HG03060 (cell line): ENCODE measurements around the gene PPP6R1.
"Not testable (repeated sequence)": the region's sequence is repeated elsewhere in the genome, so short reads cannot be mapped to it uniquely, and the experiment has no call there.

Experiments used
- ATAC-seq: cut with Tn5 transposase; IDR thresholded peaks from one replicate; pipeline ENCODE4 v1.9.1; 2021; ENCODE audit warnings: low read depth, moderate number of reproducible peaks; ENCODE audit not compliant: unreplicated experiment

Gene PPP6R1

DNA sequence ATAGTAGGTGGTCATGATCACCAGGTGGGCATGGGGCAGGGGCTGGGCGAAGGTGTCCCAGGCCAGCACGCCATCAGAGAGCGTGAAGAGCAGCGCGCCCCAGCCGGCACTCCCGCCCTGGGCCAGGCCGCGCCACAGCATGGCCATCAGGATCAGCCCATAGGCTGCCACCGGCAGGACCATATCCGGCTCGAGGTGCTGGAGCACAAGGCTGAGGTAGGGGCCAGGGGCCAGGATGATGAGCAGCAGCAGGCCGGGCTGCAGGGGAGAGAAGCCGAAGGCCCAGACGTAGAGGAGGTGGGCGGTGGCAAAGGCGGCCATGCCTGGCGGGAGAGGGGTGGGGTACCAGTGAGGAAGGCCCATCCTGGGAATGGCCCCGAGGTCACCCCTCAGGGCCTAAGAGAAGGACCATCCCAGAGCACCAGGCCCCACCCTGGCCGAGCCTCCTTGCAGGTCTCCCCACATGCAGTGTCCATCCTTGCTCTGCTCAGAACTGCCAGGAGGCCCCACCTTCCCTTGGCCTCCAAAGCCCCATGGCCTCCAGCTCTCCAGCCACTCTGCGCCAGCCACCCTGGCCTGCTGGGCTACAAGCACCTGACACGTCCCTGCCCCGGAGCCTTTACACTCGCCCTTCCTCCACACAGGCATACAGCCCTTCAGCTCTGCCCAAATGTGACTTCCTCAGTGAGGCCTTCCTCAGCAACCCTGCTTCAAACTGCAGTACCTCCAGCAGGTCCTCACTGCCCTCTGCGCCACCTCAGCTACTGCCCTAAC is 31.4 kb downstream of the PPP6R1 start:
- no peak for ATAC-seq

DNA sequence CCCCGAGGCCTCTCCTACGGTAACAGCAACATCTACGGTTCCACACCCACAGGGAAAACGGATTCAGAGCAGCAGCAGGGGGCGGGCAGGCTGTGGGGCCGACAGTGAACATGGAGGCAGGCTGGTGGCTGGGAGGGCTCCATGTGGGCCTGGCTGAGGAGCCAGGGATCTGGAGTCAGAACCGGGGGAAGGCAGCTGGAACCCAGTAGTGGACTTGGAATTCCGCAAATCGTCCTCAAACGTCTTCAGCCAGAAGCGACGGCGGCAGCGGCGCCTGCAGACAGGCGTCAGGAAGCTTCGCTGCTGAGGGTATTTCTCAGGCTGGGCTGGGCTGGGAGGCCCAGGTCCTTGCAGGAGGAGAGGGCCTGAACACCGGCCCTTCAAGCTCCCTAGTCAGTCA is 32.0 kb downstream of the PPP6R1 start:
- no peak for ATAC-seq

DNA sequence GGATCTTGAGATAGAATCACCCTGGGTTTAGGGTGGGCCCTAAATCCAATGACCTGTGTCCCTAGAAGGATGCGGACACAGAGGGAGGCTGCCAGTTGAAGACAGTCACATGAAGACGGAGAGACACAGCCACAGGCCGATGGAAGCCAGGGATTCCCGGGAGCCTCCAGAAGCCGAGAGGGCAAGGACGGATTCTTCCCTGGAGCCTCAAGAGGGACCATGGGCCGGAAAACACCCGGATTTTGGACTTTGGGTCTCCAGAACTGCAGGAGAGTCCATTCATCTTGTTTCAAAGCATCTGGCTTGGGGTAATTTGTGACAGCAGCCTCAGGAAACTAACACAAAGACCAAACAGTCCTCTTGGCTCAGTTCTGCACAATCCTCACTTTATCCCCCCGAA is 32.5 kb downstream of the PPP6R1 start:
- ATAC-seq: no peak

DNA sequence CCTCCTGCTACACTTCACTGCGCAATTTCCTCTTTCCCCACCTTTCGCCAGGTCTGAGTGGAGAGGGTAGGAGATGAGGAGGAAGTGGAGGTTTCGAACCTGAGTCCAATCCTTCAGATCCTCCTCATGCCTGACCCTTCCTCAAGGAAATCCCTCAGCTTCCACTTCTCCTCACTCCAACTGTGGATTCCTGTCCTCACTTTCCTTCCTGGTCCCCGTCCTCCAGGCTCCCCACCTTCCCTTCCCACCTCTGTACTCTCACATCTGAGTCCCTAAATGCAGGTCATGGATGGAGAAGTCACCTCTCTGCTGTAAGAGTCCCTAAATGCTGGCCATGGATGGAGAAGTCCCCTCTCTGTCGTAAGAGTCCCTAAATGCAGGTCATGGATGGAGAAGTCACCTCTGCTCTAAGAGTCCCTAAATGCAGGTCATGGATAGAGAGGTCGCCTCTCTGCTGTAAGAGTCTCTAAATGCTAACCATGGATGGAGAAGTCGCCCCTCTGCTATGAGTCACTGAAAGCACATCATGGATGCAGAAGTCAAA is 33.3 kb downstream of the PPP6R1 start:
- no peak for ATAC-seq

DNA sequence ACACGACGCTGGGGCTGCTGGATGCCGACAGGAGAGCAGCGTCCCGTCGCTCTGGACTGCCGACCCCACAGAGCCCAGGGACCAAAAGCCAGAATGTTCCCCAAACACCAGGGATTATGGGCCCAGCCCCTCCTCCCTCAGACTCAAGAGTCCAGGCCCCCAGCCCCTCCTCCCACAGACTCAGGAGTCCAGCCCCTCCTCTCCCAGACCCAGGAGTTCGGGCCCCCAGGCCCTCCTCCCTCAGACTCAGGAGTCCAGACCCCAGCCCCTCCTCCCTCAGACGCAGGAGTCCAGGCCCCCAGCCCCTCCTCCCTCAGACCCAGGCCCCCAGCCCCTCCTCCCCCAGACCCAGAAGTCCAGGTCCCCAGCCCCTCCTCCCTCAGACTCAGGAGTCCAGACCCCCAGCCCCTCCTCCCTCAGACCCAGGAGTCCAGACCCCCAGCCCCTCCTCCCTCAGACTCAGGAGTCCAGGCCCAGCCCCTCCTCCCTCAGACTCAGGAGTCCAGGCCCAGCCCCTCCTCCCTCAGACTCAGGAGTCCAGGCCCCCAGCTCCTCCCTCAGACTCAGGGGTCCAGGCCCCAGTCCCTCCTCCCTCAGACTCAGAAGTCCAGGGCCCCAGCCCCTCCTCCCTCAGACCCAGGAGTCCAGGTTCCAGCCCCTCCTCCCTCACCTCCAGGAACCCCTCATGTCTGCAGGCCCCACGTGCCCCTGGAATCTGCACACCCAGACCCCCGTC is 34.0 kb downstream of the PPP6R1 start:
- not testable (repeated sequence) for ATAC-seq

DNA sequence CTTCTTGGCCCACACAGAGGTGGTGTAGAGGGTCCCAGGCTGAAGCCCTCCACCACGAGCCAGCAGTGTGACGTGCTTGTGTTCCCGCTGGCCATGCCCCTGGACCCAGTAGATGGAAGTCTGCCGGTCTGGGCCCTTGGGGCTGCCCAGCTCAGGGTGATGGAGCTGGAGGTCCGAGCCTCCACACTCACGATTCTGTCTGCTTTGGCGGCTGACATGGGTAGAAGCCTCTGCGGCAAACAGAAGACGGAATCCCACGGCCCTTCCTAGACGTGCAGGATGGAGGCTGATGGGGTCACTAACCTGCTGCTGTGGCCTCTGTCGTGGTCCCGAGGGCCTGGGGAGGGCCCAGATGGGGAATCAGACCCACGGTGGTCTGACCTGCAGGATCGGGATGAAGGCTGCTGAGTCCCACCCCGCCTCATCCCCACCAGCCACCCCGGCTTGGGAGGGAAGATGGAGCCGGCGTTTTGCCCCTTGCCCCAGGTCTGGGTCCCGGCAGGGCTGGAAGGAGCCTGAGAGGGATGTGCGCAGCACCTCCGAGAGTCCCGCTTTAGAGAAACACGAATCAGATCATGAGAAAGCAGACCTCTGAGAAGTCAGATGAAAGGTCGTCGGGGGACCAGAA is 34.7 kb downstream of the PPP6R1 start:
- ATAC-seq: no peak

DNA sequence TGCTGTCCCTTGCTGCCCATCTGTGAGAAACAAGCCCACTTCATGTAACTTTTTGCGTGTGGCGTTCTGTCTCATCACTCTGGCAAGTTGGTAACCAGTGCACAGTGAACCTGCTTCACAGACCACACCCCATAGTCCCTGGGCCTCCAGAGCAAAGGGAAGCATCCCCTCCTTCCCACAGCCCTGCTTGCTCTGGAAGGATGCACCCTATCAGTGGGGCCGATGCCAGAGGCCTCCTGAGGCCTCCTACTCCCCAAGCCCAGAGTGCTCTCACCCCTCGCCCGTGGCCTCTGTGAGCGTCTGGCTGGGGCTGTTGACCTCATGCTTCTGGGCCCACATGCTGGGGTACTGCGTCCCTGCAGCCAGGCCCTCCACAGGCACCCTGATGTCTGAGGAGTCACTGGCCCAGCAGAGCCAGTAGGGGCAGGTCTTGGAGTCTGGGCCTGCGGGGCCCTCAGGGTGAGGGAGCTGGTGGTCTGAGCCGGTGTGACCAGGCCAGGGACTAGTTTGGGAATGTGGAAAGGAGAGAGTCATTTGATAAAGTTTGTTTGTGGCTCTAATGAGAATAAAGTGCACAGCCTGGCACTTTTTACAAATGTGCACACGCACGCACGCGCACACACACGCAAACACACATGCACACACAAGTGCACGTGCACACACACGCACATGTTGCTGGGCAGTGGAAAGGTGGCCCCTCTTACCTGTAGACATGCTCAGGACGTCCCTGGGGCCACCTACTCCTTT is 35.4 kb downstream of the PPP6R1 start:
- ATAC-seq: no peak

DNA sequence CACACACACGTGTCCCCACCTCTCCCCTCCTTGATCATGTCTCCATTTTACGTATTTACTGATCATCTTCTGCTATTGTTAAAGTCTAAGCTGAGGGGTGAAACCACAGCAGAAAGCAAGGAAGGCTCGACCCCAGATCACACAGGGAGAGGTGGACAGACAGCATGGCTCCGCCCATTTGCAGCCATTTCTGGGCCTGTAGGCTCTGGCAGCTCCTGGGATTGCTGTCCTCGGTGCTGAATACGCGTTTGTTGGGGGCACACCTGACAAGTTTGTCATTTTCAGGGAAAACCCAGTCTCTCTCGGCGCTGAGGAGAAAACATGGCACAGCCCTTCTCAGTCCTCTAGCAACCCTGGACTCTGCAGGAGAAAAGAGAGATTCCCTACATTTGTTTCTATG is 38.3 kb downstream of the PPP6R1 start:
- ATAC-seq: no peak

DNA sequence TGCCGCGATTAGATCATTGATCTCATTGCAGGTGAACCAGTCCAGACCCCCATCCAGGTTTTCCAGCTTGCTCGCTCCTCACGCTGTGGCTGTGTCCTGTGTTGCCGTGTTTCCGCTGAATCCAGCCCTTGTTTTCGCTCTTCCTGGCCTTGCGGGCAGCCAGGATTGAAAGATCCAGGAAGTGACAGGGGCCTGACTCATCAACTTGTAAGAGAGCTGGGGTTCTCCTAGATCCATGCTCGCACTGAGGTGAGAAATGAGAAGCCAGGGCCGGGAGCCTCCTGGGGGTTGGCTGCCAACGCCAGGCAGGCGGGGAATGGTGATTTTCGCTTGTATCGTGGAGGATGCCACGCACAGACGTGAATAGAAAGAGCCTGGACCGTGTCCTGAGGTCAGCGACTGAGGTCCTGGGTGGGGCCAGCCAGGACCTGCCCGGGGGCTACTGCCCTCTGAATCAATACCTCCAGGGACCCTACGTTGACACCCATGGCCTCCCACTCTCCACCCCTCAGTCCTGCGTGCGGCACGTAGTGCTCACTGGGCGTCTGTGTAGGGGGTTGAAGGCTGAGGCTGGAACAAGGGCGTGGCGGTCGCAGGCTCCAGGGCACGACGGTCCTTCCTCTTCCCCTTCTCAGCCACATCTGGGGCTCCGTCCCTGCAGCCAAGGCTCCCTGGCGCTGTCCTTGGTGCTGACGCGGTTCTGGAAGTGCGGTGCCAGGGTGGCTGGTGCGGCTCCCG is 42.2 kb downstream of the PPP6R1 start:
- ATAC-seq: no peak

DNA sequence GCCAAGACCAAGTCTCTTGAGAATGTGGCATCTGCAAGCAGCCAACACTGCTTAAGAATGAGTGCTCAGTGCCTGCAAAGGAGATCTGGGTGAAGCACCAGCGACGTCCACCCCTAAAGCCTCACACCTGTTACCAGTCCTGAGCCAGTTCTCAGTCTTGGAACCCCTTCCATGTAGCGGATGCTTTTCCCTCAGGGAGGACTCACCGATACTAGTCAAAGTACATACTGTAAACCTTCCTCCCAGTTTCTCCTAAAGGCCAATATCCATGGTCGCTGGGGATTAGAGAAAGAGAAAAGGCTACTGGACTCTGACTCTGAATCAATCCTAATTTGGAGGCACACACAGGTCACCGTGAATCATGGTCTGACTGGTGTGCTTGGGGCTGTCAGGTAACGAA is 45.3 kb downstream of the PPP6R1 start:
- no peak for ATAC-seq

DNA sequence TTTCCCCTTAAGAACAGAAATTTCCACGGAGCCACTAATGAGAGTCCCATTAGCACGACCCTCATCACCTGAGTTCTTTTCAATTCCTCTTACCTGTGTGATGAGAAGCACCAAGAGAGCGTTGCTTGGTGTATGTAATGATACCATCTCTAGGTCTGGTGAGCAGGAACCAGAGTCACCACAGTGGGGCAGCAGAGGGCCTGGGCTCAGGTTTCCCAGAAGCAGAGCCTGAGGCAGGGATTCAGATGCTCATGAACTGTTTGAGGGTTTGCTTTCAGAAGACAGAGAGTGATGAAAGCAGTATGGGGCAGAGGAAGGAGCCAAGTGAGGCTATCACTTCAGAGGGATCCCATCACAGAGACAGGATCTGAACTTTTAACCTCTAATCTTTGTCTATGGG is 46.4 kb downstream of the PPP6R1 start:
- ATAC-seq: no peak

DNA sequence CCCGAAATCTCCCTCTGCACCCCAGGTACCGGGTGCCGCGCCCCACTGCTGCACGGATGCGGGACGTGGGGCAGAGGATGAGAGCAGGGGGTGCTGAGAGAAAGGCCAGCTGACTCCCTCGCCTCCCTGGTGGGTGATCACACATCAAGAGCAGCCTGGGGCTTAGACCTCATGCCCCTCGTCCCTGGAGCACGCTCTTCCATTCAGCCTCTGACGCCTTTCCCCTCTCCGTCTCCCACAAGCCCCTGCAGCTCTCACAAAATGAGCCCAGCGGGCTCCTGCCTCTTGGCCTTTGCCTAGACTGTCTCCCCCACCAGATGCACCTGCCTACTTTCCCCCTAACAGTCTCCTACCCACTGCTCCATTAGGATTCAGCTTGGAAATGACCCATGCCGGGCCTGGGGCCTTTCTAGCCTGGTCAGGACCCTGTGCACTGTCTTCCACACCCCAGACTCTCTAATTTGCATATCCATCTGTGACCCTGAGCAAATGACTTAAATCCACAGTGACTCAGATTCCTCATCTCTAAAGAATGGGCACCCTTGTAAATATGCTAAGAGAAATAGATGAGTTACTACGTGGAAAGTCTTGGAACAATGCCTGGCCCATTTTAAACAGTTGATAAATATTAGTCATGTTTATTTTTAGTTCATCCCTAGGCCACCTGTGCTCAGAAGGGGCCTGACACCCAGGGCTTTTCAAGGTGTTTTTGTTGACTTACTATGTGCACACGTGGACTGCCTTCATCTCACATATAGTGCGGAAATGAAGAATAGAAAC is 48.9 kb downstream of the PPP6R1 start:
- no peak for ATAC-seq

DNA sequence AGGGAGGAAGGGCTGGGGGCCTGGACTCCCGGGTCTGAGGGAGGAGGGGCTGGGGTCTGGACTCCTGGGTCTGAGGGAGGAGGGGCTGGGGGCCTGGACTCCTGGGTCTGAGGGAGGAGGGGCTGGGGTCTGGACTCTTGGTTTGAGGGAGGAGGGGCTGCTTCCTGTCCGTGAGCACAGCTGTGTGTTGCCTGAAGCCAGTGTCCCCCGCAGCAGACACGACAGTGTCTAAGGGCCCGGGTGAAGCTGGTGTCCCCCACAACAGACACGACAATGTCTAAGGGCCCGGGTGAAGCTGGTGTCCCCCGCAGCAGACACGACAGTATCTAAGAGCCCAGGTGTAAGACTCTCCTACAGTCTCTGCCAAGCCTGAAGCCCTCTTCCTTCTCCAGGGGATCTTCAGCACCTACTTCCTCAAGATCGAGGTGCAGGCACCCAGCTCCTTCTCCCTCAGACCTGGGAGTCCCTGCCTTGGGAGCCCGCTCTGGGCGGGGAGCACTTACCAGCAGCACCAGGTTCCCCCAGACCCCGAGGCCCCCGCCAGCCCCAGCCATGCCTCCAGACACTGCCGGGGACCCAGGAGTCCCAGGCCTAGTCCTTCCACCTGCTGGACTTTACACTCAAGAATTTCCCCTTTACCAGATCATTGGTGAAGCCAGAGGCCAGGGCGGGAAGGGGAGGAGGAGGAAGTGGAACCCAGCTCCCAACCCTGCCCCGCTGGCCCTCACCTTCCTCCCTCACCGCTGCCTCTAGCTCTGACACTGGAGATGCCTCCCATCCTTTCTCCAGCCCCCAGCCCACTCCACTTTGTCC is 49.7 kb downstream of the PPP6R1 start, which contains the start of gene PTPRH:
PTPRH (minus strand) TSS at position 622 of the 813 bp plus-strand sequence; CDS start at position 554, 68 bp downstream.
- no peak for ATAC-seq

DNA sequence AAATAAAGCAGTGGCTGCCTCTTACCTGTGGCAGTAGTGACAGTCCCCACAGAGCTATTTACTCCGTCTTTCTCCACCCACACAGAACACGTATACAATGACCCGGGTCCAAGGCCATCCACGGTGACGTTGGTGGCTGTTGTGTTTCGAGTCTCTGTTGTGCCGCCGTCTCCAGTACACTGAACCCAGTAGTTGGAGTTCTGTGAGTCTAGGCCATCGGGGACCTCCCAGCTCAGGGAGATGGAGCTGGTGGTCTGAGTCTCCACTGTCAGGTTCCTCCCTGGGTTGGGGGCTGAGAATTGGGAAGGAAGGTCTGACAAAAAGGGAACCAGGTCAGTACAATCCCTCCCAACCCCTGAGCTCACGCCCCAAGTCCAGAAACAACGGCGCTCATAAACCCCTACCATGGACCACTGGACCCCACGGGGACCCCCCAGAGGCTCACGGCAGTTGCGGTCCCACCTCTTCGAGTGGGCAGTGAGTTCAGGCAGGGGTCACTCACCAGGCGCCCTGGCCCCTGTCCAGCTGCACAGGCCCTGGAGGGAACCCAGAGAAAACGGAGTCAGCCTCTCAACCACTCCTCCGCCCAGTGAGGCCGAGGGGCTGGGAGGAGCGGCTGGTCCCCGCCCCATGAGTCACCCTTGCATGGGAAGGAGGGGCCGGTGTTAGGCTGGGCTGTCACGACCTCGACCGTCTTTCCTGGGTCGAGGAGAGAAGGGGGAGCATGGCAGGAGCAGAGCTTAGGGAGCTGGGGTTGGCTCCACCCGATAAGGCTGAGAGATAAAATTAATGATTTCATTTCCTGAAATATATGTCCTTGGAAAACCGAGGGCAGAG is 51.9 kb downstream of the PPP6R1 start:
- ATAC-seq: no peak

DNA sequence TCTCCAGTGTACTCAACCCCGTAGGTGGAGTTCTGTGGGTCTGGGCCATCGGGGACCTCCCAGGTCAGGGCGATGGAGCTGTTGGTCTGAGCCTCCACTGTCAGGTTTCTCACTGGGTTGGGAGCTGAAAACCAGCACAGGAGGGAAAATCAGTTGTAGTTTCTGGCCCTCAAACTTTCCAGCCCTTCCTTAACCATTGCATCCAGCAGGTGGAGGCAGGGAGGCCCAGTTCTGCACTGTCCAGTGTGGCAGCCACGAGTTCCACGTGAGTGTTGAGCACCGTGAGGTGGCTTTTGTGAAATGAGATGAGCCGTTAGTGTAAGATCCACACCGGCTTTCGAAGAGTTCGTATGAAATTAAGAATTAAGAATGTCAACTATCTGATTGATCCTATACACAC is 56.6 kb downstream of the PPP6R1 start:
- not testable (repeated sequence) for ATAC-seq

DNA sequence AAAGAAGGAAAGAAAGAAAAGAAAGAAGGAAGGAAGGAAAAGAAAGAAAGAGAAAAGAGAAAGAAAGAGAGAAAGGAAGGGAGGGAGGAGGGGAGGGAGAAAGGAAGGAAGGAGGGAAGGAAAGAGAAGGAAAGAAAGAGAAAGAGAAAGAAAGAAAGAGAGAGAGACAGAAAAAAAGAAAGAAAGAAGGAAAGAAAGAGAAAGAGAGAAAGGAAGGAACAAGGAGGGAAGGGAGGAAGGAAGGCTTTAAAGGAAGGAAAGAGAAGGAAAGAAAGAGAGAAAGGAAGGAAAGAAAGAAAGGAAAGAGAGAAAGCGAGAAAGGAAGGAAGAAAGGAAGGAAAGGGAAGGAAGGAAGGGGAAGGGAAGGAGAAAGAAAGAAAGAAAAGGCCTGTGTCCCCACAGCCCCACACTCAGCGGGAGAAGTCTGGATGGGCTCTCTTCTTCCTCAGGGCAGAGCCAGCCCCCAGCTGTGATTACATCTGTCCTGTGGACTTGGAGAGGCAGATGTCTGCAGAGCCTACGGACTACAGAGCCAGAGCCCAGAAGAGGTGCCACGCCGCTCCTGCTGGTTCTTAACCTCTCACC is 59.1 kb downstream of the PPP6R1 start:
- no peak for ATAC-seq

DNA sequence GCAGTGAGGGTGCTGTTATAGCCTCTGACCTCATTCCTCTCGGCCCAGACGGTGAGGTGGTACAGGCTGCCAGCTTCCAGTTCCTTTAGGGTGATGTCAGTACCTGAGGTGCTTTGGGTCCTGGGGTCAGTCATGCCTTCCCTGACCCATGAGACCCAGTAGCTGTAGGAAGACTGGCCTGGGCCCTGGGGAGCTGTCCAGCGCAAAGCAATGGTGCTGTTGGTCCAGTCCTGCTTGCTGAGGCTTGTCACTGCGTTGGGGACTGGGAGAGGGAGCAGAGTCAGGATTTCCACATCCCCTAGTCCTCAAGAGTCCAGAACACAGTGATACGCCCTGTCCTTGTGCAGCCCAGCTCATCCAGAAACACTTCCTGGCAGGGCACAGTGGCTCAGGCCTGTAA is 60.2 kb downstream of the PPP6R1 start:
- no peak for ATAC-seq
